Pons (tissue), 1 donor: ENCODE measurements around the gene SHISA9.

Source experiments
- DNase-seq: peaks from one replicate; pipeline ENCODE4 v3.0.0-alpha.2; 2016; ENCODE audit warnings: low spot score

SHISA9 gene

DNA sequence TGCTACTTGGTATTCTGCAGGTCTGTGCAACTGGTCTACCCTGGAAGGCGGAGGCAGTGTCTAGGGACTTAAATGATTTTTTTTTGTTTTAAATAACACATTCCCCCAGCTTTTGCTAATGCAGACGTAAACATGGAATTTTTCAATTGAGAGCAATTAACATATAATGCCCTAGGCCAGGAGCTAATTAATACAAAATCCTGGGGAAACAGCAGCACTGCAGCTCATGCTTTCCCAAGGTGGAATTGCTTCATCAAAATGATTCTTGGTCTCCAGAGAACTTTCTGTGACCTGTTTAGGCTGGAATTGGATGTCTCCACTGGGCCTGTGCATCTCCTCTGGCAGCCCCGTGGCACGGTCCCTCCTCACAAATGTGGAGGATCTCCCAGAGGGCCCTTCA lies 50.6 kb downstream of the SHISA9 start:
- no peak for DNase-seq

DNA sequence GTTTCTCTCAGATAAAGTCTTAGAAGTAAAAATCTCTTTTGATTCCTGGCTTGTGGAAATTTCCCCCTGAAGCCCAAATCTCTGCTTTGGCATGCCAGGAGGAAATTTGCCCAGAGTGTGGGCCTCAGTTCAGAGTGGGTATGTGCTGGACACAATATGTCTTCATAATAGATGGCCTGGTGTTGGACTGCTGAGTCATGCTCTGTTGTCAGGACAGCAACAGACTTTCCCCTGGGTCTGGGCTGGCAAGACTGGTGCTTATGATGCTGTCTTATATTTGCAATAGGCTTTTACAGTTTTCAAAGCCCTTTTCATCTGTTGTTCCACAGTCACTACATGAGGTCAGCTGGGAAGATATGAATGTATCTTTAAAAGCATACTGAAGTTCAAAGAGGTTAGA lies 57.0 kb downstream of the SHISA9 start:
- no peak for DNase-seq

DNA sequence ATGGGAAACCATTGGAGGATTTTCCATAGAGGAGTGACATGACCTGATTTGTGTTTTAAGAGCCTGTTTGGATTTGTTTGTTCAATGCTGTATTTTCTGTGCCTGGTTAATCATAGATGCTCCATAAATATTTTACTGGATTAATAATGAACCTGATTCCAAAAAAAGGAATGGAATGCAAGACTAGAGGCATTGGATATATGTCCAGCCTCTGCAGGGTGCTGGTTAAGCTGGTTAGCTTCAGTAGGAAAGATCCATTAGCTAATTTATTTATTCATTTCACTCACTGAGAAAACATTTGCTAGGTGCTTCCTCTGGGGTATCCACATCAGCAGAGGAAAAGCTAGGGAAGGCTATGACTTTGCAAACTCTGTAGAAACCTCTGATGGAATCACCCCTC lies 57.7 kb downstream of the SHISA9 start:
- no peak for DNase-seq

DNA sequence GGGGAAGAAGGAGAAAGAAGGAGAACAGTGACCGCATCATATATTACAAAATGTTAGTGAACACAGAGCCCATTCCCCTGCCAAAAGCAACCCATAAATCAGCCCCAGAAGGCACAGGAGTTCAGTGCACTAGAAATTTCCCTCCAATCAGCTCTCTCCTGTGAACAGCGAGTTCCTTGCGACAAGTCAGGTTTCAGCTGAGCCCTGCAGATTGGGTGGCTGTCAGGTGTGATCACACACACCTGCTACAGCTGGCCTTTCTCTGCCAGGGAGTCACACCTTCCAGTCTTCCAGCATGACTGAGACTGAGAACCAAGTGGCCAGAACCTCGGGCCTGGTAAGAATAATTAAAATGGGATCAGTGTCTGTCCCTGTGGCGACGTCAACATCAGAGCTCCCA lies 60.2 kb downstream of the SHISA9 start:
- no peak for DNase-seq

DNA sequence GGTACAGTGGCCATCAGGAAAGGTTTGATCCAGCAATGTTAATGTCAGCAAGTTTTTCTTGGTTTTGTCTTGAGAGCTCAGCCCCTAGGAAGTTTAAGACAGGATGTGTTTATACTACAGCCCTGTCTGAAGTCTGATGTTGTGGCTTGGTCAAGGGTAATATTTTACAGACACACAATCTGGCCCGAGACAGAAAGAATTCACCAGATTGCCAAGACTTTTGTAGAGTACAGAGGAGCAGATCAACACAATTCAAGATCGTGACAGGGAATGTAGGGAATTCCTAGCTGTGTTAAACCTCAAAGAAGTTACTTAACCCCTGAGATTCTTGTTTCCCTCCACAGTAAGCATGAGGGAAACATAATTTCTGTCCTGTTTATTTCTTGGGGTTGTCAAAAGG lies 63.1 kb downstream of the SHISA9 start:
- DNase-seq: no peak

DNA sequence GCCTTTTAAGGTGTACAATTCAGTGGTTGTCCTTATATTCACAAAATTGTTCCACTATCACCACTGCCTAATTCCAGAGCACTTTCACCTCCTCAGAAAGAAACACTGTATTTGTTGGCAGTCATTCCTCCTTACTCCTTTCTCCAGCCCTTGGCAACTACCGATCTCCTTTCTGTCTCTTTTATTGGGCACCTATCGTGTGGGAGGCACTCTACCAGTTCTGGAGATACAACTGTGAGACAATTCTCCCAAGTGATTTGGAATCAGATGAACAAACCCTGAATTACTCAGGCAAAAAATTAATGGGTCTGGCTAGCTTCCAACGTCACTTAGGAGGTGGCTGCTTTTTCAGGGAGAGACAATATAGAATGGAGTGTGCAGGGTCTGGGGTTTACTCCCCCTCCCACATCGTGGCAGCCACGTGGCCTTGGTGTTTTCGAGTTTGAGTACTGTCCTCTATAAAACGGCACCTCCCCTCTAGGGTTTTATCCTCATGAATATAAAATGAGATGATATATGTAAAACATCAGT lies 63.9 kb downstream of the SHISA9 start:
- no peak for DNase-seq

DNA sequence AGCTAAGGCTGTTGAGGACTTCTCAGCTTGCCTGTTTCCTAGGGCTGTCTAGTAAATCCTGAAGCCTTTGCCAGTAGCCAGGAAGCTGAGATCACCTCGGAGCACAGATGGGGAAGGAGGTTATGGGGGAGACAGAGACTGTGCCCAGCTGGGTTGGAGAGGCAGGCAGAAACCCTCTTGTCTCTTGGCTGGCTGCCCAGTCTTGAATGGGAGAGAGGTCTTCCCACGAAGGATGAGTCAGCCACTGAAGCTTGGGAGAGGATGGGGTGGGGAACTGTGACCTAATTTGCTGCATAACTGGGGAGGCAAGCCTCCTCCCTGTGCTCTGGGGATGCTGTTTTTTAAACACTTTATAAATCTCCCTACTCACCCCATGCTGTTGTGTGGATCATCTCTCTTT lies 69.8 kb downstream of the SHISA9 start:
- DNase-seq: peak; percentile 79

DNA sequence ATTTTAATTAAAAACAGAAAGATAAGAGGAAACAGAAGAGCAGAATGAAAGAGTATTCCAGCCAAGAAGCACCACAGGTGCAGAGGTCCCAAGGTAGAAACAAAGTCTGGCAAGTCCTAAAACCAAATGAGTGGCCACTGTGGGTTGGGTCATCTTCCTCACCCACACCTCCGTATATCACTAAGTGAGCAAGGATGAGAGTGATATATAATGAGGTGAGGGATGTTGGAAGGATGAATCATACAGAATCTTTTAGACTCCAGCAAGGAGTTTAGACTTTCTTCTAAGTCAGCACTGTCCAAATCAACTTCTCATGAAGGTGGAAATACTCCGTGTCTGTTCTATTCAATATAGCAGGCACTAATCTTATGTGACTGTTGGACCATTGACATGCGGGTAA lies 70.8 kb downstream of the SHISA9 start:
- DNase-seq: no peak

DNA sequence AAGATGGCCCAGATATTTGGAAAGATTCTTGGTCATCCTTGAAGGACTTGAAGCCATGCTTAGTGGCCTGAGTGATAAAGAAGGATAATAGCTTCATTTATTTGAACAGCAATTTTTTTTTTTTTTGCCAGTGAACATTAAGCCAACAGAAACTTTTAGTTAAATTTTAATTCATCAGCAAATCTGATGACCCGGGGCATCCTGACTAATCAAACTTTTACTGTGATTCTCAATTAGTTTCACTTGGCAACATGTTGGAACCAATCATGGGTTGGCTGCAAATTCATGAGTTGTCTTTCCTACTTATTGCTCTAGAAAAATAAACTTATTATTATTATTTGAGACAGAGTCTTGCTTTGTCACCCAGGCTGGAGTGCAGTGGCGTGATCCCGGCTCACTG lies 74.4 kb downstream of the SHISA9 start:
- DNase-seq: no peak

DNA sequence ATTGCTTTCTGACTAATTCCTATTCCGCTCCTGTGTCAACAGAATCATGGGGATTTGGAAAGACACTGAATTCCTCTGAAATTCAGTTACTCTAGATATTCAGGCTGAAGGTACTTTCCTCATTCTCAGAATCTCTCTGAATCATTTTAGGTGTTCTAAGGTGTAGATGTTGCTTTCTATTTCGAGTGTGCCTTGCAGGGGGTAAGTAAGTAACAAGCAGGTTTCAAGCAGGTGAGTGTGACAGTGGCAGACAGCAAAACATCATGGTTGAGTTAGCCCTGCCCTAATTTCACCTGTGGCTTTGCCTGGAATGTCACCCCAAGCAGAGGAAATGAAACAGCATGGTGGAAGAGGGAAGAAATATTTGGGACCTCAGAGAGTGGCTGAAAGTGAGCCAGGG lies 75.1 kb downstream of the SHISA9 start:
- no peak for DNase-seq

DNA sequence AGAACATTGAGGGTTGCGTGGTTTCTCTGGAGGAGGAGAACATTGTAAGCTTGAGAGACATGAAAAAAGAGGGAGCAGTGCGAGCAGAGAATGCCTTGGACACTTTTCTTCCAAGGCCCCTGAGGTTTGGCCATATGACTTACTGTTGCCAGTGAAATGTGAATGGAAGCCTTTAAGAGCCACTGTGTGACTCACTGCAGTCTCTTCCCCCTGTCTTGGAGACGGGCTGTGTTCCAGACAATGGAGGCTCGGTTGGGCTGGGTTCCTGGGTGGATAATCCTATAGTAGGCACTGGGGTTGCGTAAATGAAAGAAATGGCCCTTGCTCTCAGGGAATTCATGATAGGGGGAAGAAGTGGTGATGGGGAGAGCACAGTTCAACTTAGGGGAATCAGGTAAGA lies 75.5 kb downstream of the SHISA9 start:
- peak; percentile 36 for DNase-seq

DNA sequence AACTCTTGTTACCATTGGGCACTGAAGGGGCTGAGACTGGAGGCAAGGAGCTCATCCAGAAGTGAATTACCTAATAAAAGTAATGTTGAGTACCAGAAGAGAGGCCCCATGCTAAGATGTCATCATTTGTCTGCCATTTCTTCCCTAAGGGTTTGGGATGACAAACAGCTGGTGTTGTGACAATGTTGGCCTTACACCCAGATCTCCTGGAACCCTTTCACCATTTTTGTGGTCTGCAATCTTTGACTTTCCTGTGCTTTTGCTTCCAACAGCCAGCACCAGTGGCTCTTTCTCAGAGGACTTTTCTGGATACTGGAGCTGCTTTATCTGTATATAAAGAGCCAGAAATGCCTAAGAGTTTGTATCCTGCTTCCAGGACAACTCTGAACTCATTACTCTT lies 84.1 kb downstream of the SHISA9 start:
- DNase-seq: no peak

DNA sequence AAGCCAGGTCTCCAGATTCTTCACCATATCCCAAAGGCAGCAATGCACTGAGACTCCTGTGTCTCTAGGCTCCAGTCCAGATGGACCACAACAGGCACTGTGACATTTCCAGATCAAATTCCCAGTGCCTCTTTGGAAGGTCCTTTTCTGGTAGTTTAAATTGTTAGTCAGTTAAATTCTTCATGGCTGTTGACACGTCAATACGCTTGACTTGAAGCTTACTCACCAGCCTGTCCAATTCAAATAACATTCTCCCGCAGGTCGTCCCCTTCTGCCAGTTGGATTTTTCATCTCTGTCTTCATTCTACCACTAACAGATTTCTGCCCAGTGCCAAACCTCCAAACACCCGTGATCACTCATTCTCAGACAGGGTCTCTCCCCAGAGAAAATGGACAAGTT lies 86.7 kb downstream of the SHISA9 start:
- no peak for DNase-seq

DNA sequence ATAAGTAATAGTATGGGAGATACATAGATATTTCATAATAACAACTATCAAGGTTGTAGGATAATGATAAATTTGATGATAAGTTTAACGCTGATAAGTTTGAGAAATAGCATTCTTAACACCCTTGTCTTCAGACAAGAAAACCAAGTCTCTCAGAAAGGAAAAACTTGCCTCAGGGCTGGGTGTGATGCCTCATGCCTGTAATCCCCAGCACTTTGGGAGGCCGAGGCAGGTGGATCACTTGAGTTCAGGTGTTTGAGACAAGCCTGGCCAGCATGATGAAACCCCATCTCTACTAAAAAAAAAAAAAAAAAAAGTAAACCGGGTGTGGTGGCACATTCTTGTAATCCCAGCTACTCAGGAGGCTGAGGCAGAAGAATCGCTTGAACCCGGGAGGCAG lies 90.7 kb downstream of the SHISA9 start:
- DNase-seq: no peak

DNA sequence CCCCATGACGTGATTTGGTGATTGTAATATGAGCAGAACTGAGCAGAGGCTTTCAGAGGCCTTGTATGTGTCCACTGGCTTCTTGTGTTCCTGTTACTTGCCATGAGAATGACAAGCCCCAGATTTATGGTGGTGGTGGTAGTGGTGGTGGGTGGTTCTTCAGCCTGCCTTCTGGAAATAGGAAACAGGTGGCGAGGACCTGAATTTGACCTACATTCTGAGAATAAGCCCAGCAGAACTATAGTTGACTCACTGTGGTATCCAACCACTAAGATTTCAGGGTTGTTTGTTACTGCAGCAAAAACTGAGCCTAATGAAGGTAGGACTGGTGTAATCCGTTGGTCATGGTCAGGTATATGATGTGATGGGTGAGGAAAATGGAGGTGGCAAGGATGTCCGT lies 93.0 kb downstream of the SHISA9 start:
- no peak for DNase-seq

DNA sequence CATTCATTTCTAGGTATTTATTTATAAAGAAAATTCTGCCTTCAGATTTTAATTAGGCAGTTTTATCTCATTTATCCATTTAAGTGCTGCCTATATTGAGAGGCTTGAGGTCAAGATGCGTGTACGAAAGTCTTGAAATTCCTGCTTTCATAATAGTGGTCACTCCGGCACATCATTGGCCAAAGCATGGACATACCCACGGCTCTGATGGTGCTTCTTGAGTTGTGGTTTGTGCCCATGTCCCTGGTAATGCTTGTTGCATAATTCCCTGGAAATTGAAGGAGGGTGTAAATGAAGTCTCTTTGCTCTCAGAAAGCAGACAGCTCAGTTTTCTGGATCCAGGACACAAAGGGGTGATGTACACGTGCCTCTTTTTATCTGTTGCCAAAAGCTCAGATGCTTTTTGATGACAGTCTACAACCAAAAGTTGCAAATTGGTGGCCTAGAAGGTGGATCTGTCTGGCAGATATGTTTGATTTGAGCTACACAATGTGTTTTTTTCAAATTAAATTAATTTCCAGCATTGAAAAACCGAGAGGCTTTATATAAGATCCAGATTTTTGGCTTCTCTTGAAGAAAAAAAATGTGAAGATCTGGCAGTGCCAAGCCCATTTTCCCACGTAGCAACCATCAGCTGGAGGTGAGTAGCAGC lies 94.4 kb downstream of the SHISA9 start:
- no peak for DNase-seq

DNA sequence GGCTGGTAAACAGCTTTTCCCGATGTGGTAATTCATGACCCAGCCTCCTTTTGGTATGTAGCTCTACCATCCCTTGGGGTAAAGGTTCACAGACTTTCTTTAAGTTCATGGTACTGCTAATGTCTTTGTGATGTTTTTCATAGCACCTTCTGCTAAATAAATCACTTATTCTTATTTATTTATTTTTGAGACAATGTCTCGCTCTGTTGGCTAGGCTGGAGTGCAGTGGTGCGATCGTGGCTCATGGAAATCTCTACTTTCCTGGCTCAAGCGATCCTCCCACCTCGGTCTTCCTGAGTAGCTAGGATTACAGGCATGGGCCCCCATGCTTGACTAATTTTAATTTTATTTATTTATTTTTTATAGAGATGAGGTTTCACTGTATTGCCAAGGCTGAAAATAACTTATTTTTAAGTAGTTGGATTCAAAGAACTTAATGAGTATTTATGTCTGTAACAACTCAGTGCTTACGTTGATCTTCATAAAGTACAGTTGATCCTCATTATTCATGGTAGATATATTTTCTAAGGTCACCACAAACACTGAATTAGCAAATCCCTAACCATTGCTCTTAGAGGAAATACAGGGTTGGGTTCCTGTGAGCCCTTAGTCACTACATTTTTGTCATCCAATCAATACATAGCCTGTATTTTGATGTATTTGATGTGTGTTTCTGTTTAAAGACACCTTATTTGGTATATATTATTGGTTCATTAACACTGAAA lies 97.1 kb downstream of the SHISA9 start:
- no peak for DNase-seq

DNA sequence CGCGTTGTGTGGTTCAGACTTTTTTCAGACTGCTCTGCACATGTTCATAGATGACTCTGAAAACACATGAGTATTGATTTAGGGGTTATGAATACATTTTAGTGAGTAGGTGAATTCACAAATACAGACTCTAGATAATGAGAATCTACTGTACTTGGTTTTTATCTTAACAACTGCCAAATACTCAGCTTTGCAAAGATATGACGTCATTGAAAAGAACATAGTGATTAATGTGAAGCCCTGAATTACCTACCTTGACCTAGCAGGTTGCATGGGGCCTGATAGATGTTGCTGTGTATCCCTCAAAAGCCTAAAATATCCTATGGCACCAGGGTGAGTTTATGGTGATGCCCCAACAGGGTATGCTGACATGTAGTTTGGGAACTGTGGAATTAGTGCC lies 98.0 kb downstream of the SHISA9 start:
- no peak for DNase-seq

DNA sequence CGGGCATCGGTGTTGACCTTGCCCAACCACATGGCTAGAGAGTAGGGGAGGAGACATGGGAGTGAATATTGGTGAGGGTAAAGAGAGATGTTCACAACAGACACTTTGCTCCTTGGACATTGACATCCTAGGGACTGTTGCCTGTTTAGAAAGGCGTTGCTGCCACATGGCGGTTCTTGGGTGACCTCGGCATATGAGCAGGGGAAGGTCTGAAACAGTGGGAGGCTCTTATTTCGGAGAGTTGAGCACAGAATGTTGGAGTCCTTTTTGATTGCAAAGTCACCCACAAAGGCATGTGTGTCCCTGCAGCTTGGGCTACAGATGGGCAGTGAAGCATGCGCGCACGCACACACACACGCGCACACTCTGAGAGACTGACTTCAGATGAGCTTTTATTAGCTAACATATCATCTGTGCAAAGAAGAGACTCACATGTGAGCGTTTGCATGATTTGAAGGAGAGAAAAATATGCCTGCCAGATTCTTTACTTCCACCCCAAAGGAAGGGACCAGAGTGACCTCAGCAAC lies 104.4 kb downstream of the SHISA9 start:
- DNase-seq: no peak

DNA sequence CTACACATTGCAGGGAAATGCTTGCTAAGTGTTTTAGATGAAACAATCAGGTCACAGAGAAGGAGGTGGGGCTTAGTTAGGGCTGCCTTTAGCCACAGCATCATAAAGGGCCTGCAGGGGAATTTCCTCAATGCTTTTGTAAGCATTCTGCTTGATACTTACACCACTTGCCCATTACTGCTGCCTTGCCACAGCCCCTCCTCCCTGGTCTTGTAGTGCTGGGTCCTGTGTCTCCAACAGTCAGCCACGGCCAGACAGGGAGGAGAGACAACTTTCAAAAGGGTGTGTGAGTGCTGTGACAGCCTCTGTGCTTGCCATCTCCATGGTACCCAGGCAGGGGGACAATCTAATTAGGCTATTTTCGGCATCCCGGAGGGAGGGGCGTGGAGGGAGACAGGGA lies 111.2 kb downstream of the SHISA9 start:
- no peak for DNase-seq

DNA sequence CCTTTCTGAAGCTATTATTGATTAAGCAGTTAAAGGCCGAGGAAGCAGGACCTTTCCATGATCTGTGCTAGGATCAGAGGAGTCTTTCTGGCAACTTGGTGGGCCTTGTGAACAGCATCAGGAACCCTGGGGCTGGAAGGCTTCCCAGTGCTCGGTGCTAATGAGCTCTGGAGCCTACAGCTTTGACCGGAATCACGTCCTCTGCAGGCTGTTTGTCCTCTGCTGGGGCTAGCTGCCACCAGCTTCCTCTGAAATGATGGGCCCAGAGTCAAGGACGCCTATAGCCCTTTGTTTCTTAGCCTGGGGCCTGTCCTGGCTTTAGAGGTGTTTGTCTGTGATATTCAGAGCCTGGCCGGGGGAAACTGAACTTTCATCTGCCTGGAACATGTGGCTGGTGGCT lies 111.6 kb downstream of the SHISA9 start:
- no peak for DNase-seq

DNA sequence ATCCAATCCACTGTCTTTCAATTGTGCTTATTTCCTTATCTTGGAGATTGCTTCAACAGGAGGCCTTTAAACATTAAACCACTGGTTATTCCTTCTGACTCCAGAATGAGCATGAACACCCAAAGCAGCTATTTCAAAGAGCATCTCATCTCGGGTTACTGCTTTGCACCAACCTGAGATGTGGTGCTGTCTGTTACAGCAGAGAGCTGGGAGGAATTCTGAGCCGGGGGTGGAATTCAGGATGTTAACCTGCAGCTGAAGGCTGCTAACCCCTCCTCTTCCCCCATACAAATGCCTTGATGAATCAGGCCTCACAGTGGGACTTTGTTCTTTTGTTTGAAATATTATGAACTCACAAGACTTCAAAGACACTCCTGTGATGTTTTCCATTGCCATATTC lies 113.1 kb downstream of the SHISA9 start:
- no peak for DNase-seq

DNA sequence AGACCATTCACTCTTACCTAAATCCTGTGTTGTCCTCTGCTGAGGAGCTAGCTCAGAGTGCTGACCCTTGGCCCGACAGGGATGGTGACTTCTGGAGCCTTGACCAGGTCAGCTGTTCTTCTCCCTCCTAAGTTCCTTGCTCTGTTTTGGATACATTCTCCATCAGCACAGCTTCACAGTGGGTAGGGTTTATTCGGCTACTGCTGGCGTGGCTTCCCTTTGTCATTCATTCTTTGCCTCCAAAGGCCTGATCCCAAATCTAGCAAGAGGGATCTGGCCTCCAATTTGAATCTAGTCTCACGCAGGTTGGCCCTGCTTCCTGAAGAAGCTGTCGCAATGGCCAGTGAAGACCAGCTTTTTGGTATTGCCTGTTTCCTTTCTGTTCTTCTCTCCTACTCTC lies 116.6 kb downstream of the SHISA9 start:
- DNase-seq: no peak

DNA sequence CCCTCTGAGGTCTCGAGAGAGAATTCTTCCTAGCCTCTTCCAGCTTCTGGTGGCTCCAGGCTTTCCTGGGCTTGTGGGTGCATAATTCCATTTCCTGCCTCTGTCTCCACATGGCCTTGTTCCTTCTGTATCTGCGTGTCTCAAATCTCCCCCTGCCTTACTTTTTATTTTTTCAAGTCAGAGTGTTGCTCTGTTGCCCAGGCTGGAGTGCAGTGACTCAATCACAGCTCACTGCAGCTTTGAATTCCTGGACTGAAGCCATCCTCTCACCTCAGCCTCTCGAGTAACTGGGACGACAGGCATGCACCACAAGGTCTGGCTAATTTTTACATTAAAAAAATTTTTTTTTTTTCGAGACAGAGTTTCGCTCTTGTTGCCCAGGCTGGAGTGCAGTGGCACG lies 120.6 kb downstream of the SHISA9 start:
- DNase-seq: no peak
